ENCODE measurements around the gene KDM2A.

KDM2A gene

DNA sequence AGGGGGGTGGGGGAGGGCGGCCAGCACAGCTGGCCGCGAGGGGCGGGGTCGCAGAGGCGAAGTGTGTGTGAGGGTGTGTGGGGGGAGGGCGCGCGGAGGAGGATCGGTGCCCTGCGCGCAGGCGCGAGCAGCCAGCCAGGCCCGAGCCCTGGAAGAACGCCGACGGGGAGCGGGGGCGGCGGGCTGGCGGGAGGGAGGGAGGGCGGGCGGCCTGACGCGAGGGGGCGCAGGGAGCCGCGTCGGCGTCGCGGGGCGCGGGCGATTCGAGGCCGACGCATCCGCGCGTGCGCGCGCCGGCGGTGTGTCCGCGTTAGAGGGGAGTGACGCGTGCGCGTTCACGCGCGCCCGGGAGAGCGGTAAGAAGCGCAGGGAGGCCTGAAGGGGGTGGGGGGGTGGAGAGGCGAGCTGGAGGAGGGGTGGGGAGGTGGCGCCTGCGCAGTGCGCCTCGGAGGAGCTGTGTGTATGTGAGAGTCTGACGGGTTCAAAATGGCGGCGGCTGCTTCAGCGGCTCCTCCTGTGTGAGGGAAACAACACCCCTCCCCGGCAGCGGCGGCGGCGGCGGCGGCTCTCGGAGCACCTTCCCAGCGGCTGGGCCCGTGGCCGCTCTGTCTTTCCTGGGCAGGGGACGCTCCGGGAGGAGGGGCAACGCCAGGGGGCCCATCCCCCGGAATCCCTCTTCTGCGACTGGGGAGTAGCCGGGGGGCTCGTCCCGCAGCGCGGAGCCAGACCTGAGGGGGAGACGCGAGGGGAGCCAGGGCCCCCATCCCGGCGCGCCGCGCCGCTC, at the start of gene KDM2A:
Gene KDM2A, plus strand, starts transcription at position 463 of the 784 bp plus-strand sequence. CDS start 2,054 bp downstream, outside the sequence.
- DNase-seq: peak; percentile 99

DNA sequence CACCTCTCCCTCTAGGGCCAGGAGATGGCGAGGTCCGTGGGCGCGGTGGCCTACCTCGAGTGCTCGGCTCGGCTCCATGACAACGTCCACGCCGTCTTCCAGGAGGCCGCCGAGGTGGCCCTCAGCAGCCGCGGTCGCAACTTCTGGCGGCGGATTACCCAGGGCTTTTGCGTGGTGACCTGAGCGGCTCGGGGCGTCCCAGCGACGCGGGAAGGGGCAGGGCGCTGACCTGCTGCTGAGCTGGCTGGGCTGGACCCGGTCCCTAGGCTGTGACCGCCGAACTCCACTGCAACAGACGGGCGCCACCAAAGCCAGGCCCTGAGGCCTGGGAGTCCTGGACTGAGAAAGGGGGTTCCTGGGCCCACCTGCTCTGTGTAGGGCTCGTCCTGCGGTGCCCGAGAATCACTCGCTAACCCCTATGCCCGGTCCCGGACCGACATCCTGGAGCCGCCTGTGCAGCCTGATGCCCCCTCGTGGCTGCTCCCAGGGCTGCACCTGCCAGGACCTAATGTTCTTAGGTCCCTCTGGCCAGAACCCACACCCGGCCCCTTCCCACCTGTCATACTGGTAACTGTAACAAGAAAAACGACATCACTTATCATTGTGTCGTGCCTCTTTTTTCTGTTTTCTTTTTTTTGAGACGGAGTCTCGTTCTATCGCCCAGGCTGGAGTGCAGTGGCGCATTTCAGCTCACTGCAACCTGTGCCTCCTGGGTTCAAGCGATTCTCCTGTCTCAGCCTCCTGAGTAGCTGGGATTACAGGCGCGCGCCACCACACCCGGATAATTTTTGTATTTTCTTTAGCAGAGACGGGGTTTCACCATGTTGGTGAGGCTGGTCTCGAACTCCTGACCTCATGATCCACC, 47.4 kb upstream of the KDM2A start:
- peak; percentile 70 for DNase-seq

DNA sequence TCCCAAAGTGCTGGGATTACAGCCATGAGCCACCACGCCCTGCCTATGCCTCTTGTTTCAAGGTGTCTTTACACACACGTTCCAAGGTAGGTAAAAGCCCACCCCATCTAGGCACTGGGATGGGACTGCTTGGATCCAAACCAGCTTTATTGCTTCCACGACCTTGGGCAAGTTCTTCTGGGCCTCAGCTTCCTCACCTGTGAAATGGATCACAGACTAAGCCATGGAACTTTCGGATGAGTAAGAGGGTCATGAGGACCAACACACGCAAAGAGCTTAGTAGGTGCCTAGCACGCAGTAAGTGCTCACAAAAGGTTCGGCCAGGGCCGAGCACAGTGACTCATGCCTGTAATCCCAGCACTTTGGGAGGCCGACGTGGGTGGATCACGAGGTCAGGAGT, 46.8 kb upstream of the KDM2A start:
- no peak for DNase-seq

DNA sequence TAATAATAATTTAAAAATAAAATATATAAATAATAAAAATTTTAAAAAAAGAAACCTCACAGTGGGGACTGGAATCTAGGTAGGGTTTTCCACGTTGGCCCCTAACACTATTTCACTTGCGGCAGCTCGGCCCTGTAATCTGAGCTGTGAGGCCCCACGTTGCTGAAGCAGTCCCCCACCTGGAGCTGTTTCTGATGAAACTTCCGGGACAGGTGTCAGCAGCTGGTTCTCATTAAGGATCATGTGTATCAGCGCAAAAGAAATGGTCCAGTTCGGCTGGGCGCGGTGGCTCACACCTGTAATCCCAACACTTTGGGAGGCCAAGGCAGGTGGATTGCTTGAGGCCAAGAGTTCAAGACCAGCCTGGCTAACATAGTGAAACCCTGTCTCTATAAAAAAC, 45.2 kb upstream of the KDM2A start:
- no peak for DNase-seq

DNA sequence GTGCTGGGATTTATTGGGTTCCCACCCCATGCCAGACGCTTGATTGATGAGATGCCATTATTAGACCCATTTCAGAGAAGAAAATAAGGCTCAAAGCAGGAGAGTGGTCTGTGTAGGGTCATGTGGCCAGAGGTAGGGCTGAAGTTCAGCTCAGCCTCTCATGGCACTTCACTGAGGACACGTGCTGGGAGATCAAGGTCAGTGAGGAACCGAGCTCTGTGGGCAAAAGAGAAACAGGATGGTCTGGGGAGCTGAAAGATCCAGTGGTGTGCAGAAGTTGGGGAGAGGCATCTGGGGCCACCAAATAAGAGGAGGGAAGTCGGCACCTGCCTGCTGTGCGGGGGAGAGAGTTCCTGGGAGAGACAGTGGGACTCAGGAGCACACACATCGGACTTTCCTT, 42.9 kb upstream of the KDM2A start:
- no peak for DNase-seq

DNA sequence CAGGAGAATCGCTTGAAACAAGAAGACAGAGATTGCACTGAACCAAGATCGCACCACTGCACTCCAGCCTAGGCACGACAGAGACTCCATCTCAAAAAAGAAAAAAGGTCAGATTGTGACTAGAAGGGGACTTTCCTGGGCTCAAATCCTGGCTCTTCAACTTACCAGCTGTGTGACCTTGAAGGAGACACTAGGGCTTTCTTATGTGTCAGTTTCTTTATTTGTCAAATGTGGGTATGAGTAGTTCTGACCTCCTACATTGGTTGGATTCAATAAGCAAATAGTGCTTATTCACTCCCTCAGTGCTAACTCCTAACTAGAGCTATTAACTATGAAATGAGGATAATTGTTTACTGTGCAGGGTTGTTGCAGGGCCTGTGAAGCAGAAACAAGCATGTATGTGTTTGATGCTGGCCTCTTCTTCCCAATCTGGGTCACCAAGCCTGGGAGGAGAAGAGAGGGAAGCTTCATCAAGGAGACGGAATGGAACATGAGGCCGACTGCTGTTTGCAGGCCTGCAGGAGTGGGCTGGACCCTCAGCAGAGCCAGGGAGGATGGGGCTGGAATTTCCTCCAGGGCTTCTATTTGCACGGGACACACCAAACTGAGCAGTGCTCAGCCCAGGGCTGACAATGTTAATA, 39.9 kb upstream of the KDM2A start:
- no peak for DNase-seq

DNA sequence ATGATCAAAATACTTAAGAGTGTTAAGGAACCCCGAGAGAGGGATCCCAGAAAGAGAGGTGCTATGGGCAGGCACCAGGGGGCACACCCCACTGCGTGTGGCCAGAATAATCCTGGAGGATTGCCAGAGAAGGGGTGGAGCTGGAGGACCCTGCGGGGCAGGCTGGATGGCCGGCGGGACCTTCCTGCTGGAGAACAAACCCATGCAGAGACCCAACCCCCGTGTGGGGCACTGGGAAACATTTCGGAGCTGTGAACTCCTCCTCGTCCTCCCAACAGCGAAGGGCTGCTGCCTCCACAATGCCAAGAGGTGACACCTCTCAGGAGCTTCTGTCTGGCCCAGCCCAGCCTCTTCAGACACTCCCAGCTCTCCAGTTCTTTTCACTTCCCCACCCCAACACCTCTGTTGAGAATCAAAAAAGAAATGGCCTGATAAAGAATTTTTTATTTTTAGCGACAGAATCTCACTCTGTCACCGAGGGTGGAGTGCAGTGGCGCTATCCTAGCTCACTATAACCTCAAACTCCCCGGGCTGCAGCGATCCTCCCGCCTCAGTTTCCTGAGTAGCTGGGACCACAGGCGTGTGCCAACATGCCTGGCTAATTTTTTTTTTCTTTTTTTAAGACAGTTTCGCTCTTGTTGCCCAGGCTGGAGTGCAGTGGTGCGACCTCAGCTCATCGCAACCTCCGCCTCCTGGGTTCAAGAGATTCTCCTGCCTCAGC, 36.8 kb upstream of the KDM2A start:
- DNase-seq: no peak

DNA sequence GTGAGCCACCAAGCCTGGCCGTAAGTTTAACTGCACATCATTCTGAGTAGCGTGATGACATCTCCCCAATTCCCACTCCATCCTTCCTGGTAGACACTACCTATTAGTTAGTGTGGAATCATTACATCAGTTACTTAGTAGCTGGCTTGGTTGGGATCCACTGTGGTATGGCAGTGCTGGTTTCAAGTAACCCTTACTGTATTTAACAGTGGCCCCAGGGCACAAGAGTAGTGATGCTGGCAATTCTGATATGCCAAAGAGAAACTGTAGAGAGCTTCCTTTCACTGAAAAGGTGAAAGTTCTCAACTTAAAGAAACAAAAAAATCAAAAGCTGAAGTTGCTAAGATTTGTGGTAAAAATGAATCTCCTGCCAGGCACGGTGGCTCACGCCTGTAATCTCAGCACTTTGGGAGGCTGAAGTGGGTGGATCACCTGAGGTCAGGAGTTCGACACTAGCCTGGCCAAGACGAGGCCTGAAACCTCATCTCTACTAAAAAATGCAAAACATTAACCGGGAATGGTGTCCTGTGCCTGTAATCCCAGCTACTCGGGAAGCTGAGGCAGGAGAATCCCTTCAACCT, 35.2 kb upstream of the KDM2A start:
- DNase-seq: no peak

DNA sequence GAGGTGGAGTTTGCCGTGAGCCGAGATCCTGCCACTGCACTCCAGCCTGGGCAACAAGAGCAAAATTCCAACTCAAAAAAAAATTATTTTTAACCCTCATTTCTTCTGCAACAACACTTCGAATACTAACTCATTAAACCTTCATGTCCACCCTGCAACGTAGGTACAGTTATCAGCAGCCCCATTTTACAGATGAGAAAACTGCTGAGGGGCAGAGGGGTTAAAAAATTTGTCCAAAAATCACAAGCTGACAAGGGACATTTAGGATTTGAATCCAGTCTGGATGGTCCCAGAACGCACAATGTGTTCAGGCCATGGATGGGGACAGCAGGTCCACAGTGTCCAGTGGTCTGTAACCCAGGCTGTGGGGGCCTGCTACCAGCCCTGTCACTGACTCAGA, 33.4 kb upstream of the KDM2A start:
- DNase-seq: no peak

DNA sequence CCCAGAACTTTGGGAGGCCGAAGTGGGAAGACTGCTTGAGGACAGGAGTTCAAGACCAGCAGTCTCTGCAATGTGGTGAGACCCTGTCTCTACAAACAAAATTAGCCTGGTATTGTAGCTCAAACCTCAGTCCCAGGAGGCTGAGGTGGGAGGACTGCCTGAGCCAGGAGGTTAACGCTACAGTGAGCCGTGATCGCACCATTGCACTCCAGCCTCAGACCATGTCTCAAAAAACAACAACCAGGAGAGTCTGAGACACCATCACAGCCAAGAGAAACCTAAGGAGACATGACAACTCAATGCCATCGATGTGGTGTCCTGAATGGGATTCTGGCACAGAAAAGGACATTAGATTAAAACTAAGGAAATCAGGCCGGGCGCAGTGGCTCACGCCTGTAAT, 28.3 kb upstream of the KDM2A start:
- DNase-seq: no peak

DNA sequence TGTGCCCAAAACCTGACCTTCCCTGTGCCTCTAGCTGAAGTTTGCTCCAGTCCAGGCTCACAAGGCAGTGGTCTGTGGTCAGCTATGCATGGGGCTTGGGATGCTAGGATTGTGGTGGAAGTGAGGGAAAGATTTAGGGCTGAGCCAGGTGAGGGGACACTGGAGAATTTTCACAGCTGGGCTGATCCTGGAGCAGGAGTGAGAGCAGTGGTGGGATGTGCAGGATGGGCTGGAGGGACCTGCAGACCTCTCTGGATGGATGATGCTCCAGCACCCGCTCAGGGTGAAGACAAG, 23.9 kb upstream of the KDM2A start:
- no peak for DNase-seq

DNA sequence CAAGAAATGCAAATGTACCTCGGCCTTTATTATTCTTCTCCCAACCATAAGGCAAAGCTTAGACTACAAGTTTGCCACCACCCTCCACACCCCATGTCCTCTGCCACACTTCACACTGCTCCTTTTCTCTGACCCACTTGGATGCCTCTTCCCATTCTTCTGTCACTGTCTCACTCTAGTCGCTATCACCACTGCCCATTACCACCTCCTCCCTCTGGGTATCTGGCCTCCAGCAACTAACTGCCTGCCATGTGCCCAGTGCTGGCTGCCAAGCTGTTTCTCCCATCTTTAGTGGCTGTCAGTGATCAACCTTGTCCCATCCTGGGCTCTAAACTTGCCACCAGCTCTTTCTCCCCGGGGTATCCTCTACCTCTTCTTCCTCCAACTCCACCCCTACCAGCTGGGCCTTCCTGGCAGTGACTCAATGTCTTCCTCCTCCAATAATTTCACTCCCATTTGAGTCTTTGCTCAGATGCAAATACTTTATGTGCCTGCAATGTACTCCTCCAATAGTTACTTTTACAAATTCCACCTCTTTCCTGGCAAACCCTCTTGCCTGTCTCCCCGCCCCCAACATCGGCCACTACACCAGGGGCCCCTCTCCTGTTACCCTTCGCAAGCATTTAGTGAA, 20.1 kb upstream of the KDM2A start:
- DNase-seq: no peak

DNA sequence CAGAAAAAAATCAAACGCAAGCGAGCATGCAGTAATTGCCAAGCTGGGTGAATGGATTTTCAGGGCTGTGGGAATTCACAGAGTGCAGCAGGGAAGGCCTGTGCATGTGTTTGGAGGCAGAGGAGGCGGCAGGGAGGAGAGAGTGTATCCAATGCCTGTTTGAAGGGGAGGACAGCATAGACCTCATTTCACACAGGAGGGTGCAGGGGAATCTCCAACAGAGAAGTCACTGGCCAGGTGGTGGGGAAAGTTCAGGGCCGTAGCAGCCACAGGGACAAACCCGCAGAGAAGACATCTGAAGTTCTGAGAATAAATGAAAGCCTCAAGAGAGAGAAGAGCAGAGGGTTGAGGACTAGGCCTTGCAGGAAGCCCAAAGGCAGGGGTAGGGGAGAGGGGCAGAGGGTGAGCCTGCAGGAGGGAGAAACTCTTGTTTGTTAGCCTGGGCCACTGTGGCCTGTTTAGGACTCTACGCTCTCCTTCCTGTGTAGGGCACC, 19.2 kb upstream of the KDM2A start:
- DNase-seq: no peak

DNA sequence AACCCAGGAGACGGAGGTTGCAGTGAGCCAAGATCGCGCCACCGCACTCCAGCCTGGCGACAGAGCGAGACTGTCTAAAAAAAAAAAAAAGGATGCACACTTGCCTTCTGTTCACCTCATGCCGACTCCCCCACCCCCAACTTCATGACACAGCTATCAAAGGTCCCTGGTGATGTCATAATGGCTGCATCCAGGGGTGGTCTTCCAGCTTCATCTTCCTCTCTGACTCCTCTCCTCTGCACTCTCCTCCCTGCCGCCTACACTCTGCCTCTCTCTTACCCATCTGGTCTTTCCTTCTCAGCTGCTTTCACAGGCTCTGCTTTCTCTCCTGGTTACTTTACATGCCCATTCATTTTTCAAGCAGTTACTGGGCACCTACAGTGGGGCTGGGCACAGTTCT, 16.4 kb upstream of the KDM2A start:
- DNase-seq: no peak

DNA sequence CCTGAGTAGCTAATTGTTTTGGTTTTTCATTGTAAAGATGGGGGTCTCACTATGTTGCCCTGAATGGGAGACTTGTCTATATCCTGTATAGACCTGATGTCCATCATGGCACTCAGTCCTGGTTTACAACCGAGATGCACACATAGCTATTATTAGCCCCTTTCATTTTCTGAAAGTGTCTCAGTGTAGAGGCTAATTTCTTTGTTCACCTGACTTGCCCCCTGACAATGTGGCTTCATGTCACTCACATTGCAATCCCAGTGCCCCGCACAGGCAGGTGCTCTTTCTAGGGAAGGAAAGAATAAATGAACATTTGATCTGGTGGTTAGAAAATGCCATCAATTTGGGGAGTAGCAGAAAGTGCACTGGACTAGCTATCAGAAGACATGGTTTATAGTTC, 13.1 kb upstream of the KDM2A start:
- no peak for DNase-seq

DNA sequence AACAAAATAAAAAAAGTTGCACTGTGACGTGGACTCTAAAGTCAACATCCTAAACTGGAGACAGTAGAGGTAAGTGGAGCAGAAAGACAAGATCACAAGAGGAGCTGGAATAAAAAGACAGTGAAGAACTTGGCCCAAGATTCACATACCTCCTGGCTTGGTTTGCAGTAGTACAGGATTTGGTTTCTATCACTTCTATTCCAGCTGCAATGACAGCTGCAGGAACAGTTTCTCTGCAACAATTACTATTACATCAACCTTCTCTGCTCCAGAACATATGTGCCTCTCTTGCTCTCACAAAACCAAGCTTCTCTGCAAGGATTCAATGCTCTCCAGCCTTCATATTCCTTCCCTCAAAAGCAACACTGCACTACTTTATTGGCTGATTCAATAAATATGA, 7.8 kb upstream of the KDM2A start:
- no peak for DNase-seq

DNA sequence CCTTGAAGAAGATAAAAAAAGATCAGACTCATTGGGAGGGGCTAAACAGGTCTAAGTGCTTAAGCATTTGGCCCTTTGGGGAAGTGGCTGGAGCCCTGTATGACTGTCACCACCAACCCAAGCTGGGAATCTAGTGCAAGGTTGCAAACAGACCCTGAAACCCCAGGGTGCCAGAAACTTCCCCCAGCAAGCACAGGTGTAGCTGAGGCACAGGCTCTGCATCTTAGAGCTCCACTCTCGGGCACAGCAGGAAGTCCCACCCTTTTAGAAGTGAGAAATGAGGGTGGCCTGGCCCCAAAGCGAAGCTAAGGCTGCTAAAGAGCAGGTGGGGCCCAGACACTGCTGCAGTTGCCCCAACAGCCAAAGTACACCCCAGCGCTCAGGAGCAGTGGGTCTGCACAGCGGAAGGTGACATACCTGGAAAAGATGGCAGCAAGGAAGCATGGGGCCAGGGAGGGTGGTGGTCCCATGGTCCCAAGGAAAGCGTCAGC, 5.8 kb upstream of the KDM2A start:
- peak; percentile 34 for DNase-seq

DNA sequence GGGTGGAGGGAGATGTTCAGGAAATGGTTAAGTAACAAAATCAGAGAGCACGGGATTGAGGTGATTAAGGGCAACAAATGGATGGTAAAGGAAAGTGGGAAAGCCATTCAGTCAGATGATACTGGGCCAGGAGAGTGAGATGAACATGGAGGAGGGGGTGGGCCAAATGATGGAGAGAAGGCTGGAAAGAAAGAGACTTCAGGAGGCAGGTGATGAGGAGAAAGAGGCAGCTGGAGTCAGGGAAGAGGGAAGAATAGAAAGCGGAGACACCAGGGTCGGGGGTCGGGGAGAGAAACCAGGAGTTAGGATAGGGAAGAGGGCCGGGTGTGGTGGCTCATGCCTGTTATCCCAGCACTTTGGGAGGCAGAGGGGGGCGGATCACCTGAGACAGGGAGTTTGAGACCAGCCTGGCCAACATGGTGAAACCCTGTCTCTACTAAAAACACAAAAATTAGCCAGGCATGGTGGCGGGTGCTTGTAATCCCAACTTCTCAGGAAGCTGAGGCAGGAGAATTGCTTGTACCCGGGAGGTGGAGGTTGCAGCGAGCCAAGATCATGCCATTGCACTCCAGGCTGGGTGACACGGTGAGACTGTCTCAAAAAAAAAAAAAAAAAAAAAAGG, 4.7 kb upstream of the KDM2A start:
- no peak for DNase-seq

DNA sequence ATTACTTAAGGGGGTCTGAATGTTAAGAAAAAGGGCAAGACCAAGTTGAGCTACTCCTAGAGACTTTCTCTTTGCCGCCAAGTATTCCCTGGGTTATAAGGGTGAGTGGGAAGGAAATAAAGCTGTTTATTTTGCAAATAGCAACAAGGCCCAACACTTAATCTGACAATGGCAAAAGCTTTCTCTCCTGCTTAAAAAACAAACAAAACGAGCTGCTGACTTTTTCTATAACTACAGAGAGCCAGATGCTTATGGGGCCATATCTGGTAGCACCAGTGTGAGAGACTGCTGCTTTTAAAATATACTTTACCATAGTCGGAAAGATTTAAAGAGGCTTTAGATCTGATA, 2.3 kb upstream of the KDM2A start:
- DNase-seq: no peak

DNA sequence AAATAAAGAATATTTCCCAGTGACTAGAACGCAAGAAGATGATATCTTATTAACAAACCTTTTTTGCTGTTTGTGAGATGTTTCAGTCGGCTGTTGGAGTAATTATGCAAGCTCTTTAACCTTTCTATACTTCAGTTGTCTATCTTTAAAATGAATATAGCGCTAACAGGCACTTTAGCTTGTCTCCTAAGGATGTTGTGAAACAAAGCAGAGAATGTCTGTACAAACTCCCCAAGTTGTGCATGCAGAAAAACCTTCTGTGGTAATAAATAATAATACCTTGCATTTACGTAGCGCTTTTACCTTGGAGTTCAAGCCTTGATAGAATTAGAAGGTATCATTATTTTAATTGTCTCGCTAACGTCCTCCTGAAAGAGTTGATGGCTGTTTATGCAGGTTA, 1.9 kb upstream of the KDM2A start:
- DNase-seq: no peak

DNA sequence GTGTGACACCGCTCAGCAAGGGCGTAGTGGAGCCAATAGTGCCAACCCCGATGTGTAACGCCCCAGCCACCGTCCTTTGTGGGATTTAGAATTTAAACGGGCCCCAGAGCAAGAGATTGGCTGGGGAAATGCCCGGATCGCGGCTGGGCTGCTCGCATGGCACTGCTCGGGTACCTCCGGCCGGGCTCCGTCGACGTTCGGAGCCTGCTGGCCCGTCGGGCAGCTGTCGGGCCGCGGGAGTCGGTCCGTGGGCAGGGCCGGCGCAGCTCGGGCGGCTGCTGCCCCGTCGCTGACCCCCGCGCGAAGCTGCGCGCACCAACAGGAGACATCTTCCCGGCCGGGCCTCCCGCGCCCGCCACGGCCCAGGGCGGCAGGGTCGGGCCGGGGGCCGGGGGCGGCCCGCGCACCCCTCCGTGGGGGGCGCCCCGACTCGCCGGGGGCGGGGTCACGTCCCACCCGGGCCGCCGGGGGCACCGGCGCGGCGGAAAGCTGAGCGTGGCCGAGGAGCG, 1.3 kb upstream of the KDM2A start:
- DNase-seq: peak; percentile 60
